K562 (cell line): ENCODE data around the gene ZDHHC8. TPM values are rescaled to one million over a fixed set of nuclear protein-coding genes. Genes with fewer than 3 reads are reported as not detected.

ENCODE experiments used
- BCL6 ChIP-seq: fragments of 250-450 bp; sonication (Bioruptor Pico); IDR thresholded peaks from 2 replicates; pipeline ENCODE4 v1.4.0; 2020
- EP400 ChIP-seq: fragments of 450-650 bp; IDR thresholded peaks from 2 replicates; pipeline ENCODE4 v1.6.1; 2017; ENCODE audit warnings: antibody characterized with exemption, mild to moderate bottlenecking, moderate library complexity
- FOS ChIP-seq: IDR thresholded peaks from 3 replicates; pipeline ENCODE4 v1.6.1; 2011; ENCODE audit not compliant: insufficient read length; ENCODE audit errors: extremely low read depth
- FOXK2 ChIP-seq, 2 experiments: fragments of 450-650 bp; IDR thresholded peaks in 1 of 2; conservative IDR thresholded peaks in 1 of 2; 2 replicates each; pipeline ENCODE4 v1.6.1; 2016; ENCODE audit warnings: low read depth in 2 of 2, mild to moderate bottlenecking in 1 of 2
- KLF1 ChIP-seq: fragments of 450-650 bp; IDR thresholded peaks from 2 replicates; pipeline ENCODE4 v1.6.1; 2016; ENCODE audit warnings: missing genetic modification characterization, missing compliant biosample characterization
- NR3C1 ChIP-seq: sonication (generic); formaldehyde crosslinking; IDR thresholded peaks from 2 replicates; pipeline ENCODE4 v1.8.1; 2022; ENCODE audit warnings: missing genetic modification reagents
- PCBP2 ChIP-seq: fragments of 200-400 bp; formaldehyde crosslinking; IDR thresholded peaks from 2 replicates; pipeline ENCODE4 v1.6.1; 2018; ENCODE audit warnings: low read length, low read depth, mild to moderate bottlenecking, moderate library complexity; ENCODE audit not compliant: poor library complexity, severe bottlenecking
- PRPF4 ChIP-seq: fragments of 200-400 bp; formaldehyde crosslinking; IDR thresholded peaks from one replicate; pipeline ENCODE4 v1.6.1; 2017; ENCODE audit warnings: low read length, low read depth, mild to moderate bottlenecking; ENCODE audit not compliant: insufficient read depth, poor library complexity, severe bottlenecking
- TCF7 ChIP-seq: sonication (generic); IDR thresholded peaks from 2 replicates; pipeline ENCODE4 v1.6.1; 2016; ENCODE audit warnings: antibody characterized with exemption, borderline replicate concordance
- ZBTB8A ChIP-seq: fragments of 450-650 bp; IDR thresholded peaks from 2 replicates; pipeline ENCODE4 v1.6.1; 2018; ENCODE audit warnings: mild to moderate bottlenecking, moderate library complexity; ENCODE audit not compliant: partially characterized antibody
- ZNF75A ChIP-seq: fragments of 450-650 bp; formaldehyde crosslinking; IDR thresholded peaks from 2 replicates; pipeline ENCODE4 v1.4.0; 2020; ENCODE audit warnings: mild to moderate bottlenecking
- polyA plus RNA-seq, 8 experiments: library from polyadenylated mRNA; depleted of rRNA in 4 of 8; stranded (reverse) in 5 of 8; unstranded in 3 of 8; fragments of >200 nt; fragmentation: Nextera tagmentation in 2 of 8; fragmentation: Illumina TruSeq in 1 of 8; extraction: Ambion mirVana in 2 of 8; extraction: Trizol in 1 of 8; gene quantifications; 2 replicates each; pipeline versions ENCODE4 v1.2.1 to v1.2.3, GENCODE V29; 2011 to 2014; ENCODE audit warnings: inconsistent platforms in 1 of 8, missing spikeins in 1 of 8
- total RNA-seq, 7 experiments: library from RNA; depleted of rRNA in 6 of 7; stranded (reverse); fragments of >200 nt in 6 of 7; fragmentation: Illumina TruSeq in 2 of 7; extraction: Trizol in 2 of 7; gene quantifications; 2 replicates each; pipeline versions ENCODE4 v1.2.1 to v1.2.3, GENCODE V29; 2011 to 2021; ENCODE audit warnings: low replicate concordance in 1 of 7
- TF ChIP-seq, protein P1 (sequence below): sonication (generic); formaldehyde crosslinking; IDR thresholded peaks from 2 replicates; pipeline ENCODE4 v1.8.0; 2023; ENCODE audit warnings: missing genetic modification reagents, mild to moderate bottlenecking, borderline replicate concordance
- TF ChIP-seq, protein P2 (sequence below): fragments of 150-350 bp; IDR thresholded peaks from 2 replicates; pipeline ENCODE4 v1.6.1; 2014; ENCODE audit warnings: low read depth, mild to moderate bottlenecking, low read length, borderline replicate concordance
- TF ChIP-seq, protein P3 (sequence below), 2 experiments: fragments of 450-650 bp in 1 of 2; IDR thresholded peaks; 2 replicates each; pipeline ENCODE4 v1.6.1; 2011 to 2017; ENCODE audit warnings: low read depth in 2 of 2, antibody characterized with exemption in 1 of 2, borderline replicate concordance in 1 of 2, low read length in 1 of 2, mild to moderate bottlenecking in 1 of 2, mixed read lengths in 1 of 2; ENCODE audit not compliant: control insufficient read depth in 1 of 2

The ZDHHC8 gene
- total and polyA plus RNA-seq, 9 of the 15 experiments (the other 6 are each of a cell fraction or from before 2014, with no cell fraction given) = 0.04 to 109 (median 16.4) TPM

DNA sequence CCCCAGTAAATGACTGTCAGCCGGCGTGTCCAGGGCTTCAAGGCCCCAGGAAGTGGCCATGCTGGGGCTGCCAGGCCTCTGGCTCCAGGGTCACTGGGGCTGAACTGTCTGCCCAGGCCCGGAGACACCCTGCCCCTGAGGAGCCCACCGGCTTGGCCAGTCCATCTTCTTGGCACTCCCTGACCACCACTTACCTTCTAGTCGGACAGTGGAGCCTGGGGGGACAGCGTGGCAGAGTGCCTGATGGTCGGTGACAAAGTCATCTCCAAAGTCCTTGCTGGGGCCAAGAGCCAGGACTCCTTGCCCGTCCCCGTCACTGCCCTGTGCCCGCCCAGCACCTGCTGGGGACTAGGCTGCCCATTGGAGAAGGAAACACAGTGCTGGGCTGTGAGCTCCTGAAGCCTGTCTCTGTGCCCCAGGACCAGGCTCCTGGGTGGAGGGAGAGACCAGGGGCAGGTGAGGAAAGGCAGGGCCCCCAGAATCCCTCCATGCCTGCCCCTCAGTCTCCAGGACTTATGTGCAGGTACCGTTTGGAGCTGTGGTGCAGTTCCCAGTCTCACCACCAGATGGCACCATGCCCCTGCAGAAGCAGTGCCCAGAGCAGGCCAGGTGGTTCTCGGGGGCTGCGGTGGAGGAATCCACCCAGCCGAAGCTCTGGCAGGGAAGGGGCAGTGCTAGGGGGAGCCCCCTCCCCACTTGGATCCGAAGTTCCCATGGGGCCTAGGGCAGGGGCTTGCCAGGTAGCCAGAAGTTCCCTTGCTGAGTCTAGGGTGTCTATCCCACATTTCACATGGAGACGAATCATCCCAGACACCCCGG, 25.2 kb downstream of the ZDHHC8 start (continued):
- TF ChIP-seq, protein P1, sequence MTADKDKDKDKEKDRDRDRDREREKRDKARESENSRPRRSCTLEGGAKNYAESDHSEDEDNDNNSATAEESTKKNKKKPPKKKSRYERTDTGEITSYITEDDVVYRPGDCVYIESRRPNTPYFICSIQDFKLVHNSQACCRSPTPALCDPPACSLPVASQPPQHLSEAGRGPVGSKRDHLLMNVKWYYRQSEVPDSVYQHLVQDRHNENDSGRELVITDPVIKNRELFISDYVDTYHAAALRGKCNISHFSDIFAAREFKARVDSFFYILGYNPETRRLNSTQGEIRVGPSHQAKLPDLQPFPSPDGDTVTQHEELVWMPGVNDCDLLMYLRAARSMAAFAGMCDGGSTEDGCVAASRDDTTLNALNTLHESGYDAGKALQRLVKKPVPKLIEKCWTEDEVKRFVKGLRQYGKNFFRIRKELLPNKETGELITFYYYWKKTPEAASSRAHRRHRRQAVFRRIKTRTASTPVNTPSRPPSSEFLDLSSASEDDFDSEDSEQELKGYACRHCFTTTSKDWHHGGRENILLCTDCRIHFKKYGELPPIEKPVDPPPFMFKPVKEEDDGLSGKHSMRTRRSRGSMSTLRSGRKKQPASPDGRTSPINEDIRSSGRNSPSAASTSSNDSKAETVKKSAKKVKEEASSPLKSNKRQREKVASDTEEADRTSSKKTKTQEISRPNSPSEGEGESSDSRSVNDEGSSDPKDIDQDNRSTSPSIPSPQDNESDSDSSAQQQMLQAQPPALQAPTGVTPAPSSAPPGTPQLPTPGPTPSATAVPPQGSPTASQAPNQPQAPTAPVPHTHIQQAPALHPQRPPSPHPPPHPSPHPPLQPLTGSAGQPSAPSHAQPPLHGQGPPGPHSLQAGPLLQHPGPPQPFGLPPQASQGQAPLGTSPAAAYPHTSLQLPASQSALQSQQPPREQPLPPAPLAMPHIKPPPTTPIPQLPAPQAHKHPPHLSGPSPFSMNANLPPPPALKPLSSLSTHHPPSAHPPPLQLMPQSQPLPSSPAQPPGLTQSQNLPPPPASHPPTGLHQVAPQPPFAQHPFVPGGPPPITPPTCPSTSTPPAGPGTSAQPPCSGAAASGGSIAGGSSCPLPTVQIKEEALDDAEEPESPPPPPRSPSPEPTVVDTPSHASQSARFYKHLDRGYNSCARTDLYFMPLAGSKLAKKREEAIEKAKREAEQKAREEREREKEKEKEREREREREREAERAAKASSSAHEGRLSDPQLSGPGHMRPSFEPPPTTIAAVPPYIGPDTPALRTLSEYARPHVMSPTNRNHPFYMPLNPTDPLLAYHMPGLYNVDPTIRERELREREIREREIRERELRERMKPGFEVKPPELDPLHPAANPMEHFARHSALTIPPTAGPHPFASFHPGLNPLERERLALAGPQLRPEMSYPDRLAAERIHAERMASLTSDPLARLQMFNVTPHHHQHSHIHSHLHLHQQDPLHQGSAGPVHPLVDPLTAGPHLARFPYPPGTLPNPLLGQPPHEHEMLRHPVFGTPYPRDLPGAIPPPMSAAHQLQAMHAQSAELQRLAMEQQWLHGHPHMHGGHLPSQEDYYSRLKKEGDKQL (CRISPR knock-in tag) = peak; percentile 84; the same call in 1 of the 2 replicates
- TF ChIP-seq BCL6 (CRISPR knock-in tag) = no peak
- no peak for TF ChIP-seq ZBTB8A
- no peak for TF ChIP-seq EP400
- TF ChIP-seq, protein P2, sequence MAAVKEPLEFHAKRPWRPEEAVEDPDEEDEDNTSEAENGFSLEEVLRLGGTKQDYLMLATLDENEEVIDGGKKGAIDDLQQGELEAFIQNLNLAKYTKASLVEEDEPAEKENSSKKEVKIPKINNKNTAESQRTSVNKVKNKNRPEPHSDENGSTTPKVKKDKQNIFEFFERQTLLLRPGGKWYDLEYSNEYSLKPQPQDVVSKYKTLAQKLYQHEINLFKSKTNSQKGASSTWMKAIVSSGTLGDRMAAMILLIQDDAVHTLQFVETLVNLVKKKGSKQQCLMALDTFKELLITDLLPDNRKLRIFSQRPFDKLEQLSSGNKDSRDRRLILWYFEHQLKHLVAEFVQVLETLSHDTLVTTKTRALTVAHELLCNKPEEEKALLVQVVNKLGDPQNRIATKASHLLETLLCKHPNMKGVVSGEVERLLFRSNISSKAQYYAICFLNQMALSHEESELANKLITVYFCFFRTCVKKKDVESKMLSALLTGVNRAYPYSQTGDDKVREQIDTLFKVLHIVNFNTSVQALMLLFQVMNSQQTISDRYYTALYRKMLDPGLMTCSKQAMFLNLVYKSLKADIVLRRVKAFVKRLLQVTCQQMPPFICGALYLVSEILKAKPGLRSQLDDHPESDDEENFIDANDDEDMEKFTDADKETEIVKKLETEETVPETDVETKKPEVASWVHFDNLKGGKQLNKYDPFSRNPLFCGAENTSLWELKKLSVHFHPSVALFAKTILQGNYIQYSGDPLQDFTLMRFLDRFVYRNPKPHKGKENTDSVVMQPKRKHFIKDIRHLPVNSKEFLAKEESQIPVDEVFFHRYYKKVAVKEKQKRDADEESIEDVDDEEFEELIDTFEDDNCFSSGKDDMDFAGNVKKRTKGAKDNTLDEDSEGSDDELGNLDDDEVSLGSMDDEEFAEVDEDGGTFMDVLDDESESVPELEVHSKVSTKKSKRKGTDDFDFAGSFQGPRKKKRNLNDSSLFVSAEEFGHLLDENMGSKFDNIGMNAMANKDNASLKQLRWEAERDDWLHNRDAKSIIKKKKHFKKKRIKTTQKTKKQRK = no peak
- TF ChIP-seq ZNF75A (CRISPR knock-in tag) = no peak
- 0 out of 2 replicates have a peak, but pooled peaks have one; percentile 40 for TF ChIP-seq KLF1 (tag)
- TF ChIP-seq, protein P3, sequence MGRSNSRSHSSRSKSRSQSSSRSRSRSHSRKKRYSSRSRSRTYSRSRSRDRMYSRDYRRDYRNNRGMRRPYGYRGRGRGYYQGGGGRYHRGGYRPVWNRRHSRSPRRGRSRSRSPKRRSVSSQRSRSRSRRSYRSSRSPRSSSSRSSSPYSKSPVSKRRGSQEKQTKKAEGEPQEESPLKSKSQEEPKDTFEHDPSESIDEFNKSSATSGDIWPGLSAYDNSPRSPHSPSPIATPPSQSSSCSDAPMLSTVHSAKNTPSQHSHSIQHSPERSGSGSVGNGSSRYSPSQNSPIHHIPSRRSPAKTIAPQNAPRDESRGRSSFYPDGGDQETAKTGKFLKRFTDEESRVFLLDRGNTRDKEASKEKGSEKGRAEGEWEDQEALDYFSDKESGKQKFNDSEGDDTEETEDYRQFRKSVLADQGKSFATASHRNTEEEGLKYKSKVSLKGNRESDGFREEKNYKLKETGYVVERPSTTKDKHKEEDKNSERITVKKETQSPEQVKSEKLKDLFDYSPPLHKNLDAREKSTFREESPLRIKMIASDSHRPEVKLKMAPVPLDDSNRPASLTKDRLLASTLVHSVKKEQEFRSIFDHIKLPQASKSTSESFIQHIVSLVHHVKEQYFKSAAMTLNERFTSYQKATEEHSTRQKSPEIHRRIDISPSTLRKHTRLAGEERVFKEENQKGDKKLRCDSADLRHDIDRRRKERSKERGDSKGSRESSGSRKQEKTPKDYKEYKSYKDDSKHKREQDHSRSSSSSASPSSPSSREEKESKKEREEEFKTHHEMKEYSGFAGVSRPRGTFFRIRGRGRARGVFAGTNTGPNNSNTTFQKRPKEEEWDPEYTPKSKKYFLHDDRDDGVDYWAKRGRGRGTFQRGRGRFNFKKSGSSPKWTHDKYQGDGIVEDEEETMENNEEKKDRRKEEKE (IDR thresholded peaks at IDR 0.05; ENCODE audit: borderline replicate concordance in 1 of 2, control insufficient read depth in 1 of 2, low read depth in 2 of 2, low read length in 1 of 2) = no peak
- peak; percentile 22; the same call in 1 of the 2 replicates for TF ChIP-seq TCF7
- no peak for TF ChIP-seq FOXK2 (conservative IDR thresholded peaks at IDR 0.05 in 1 of 2, IDR thresholded peaks at IDR 0.05 in 1 of 2; ENCODE audit: low read depth in 2 of 2)
- TF ChIP-seq PRPF4 = no peak
- no peak for TF ChIP-seq PCBP2
- TF ChIP-seq NR3C1 (CRISPR knock-in tag) = 0 out of 2 replicates have a peak, but pooled peaks have one; percentile 32
- TF ChIP-seq FOS = no peak
